Measurements from ENCODE around the gene PCNX2.

GRCh38 chr1:233342086-233342485 is 46.6 kb upstream of the PCNX2 start:
- TF ChIP-seq, protein P1, sequence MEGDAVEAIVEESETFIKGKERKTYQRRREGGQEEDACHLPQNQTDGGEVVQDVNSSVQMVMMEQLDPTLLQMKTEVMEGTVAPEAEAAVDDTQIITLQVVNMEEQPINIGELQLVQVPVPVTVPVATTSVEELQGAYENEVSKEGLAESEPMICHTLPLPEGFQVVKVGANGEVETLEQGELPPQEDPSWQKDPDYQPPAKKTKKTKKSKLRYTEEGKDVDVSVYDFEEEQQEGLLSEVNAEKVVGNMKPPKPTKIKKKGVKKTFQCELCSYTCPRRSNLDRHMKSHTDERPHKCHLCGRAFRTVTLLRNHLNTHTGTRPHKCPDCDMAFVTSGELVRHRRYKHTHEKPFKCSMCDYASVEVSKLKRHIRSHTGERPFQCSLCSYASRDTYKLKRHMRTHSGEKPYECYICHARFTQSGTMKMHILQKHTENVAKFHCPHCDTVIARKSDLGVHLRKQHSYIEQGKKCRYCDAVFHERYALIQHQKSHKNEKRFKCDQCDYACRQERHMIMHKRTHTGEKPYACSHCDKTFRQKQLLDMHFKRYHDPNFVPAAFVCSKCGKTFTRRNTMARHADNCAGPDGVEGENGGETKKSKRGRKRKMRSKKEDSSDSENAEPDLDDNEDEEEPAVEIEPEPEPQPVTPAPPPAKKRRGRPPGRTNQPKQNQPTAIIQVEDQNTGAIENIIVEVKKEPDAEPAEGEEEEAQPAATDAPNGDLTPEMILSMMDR (IDR thresholded peaks at IDR 0.05; ENCODE audit: insufficient read depth, low read length, poor library complexity, severe bottlenecking): no peak
- no peak for TF ChIP-seq EZH2phosphoT487 (conservative IDR thresholded peaks at IDR 0.05; ENCODE audit: low read length)
